ENCODE results near the gene RASGEF1C. TPM values are rescaled to one million over a fixed set of nuclear protein-coding genes. Genes with fewer than 3 reads are reported as not detected.

Gene RASGEF1C
- total RNA-seq, 1 donor from 2014 or later: not detected

GRCh38 chr5:180179442-180180420, 29.3 kb downstream of the RASGEF1C start:
- DNase-seq: no peak

- DNase-seq: no peak
These were observed 30.2 kb downstream of the RASGEF1C start for GRCh38 chr5:180178531-180179441.

- no peak for DNase-seq
These were observed 32.8 kb downstream of the RASGEF1C start for GRCh38 chr5:180176191-180176590.

- DNase-seq: no peak
These were observed 34.0 kb downstream of the RASGEF1C start for GRCh38 chr5:180175015-180175431.

GRCh38 chr5:180174587-180174972, 34.4 kb downstream of the RASGEF1C start:
- DNase-seq: no peak

- no peak for DNase-seq
These were observed 35.0 kb downstream of the RASGEF1C start for GRCh38 chr5:180173875-180174586.

- DNase-seq: no peak
These were observed 35.8 kb downstream of the RASGEF1C start for GRCh38 chr5:180173198-180173544.

GRCh38 chr5:180172447-180173197, 36.4 kb downstream of the RASGEF1C start:
- DNase-seq: no peak

- DNase-seq: no peak
These were observed 37.4 kb downstream of the RASGEF1C start for GRCh38 chr5:180171568-180172094.

GRCh38 chr5:180170810-180171567, 38.0 kb downstream of the RASGEF1C start:
- DNase-seq: no peak

GRCh38 chr5:180170106-180170809, 38.8 kb downstream of the RASGEF1C start:
- DNase-seq: no peak

GRCh38 chr5:180169248-180170105, 39.5 kb downstream of the RASGEF1C start:
- DNase-seq: no peak

GRCh38 chr5:180168758-180169157, 40.3 kb downstream of the RASGEF1C start:
- no peak for DNase-seq

- no peak for DNase-seq
These were observed 42.8 kb downstream of the RASGEF1C start for GRCh38 chr5:180166176-180166575.

GRCh38 chr5:180162304-180162661, 46.7 kb downstream of the RASGEF1C start:
- DNase-seq: no peak

- no peak for DNase-seq
These were observed 47.3 kb downstream of the RASGEF1C start for GRCh38 chr5:180161420-180162303.

GRCh38 chr5:180160789-180161188, 48.2 kb downstream of the RASGEF1C start:
- DNase-seq: no peak

GRCh38 chr5:180160215-180160614, 48.8 kb downstream of the RASGEF1C start:
- DNase-seq: no peak
